ENCODE measurements around the gene RRAS2. TPM values are rescaled to one million over a fixed set of nuclear protein-coding genes. Genes with fewer than 3 reads are reported as not detected.
"Not testable (repeated sequence)": the region's sequence is repeated elsewhere in the genome, so short reads cannot be mapped to it uniquely, and the experiment has no call there.

The RRAS2 gene
- total RNA-seq, 1 donor from 2014 or later = 36.6 TPM

DNA sequence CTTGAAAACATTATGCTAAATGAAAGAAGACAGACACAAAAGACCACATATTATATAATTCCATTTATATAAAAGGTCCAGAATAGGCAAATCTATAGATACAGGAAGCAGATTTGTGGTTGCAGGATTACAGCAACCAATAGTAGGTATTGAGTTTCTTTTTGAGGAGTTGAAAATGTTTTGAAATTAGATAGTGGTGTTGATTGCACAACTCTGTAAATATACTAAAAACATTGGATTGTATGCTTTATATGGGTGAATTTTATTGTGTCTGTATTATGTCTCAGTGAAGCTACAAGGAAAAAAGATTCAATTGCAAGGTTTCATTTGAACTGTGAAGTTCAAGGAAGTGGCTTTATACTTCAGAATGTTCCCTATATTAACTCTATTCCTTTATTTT is 3.0 kb upstream of the RRAS2 start:
- H3K27ac Mint-ChIP-seq (ENCODE audit: unreplicated experiment) = no peak overlapping the region
- no peaks in the 10 kb centered on the region for H3K36me3 Mint-ChIP-seq (ENCODE audit: low read depth)
- peaks cover 17% of the 10 kb centered on the region for H3K4me1 Mint-ChIP-seq
- TF ChIP-seq, protein P1, sequence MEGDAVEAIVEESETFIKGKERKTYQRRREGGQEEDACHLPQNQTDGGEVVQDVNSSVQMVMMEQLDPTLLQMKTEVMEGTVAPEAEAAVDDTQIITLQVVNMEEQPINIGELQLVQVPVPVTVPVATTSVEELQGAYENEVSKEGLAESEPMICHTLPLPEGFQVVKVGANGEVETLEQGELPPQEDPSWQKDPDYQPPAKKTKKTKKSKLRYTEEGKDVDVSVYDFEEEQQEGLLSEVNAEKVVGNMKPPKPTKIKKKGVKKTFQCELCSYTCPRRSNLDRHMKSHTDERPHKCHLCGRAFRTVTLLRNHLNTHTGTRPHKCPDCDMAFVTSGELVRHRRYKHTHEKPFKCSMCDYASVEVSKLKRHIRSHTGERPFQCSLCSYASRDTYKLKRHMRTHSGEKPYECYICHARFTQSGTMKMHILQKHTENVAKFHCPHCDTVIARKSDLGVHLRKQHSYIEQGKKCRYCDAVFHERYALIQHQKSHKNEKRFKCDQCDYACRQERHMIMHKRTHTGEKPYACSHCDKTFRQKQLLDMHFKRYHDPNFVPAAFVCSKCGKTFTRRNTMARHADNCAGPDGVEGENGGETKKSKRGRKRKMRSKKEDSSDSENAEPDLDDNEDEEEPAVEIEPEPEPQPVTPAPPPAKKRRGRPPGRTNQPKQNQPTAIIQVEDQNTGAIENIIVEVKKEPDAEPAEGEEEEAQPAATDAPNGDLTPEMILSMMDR (conservative IDR thresholded peaks at IDR 0.05) = no peak
- H3K9me3 Mint-ChIP-seq = no peaks in the 10 kb centered on the region
- H3K27me3 Mint-ChIP-seq (ENCODE audit: low read depth) = peaks cover 12% of the 10 kb centered on the region
- no peak overlapping the region for H3K4me3 Mint-ChIP-seq
- no peak for DNase-seq (ENCODE audit: low read depth, low spot score)

DNA sequence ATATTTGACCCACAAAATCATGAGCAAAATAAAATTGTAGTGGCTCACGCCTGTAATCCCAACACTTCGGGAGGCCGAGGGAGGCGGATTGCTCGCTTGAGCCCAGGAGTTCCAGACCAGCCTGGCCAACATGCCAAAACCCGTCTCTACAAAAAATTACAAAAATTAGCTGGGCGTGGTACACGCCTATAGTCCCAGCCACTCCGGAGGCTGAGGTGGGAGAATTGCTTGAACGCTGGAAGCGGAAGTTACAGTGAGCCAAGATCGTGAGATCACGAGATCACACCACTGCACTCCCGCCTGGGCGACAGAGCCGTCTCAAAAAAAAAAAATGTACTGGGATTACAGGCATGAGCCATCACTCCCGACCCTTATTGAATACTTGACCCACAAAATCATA is 2.0 kb upstream of the RRAS2 start:
- Mint-ChIP-seq H3K4me1 (peaks cover 22% of the 10 kb centered on the region), H3K36me3 (ENCODE audit: low read depth) (no peaks in the 10 kb centered on the region), H3K9me3 (no peaks in the 10 kb centered on the region), H3K27me3 (ENCODE audit: low read depth) (peaks cover 12% of the 10 kb centered on the region), H3K4me3 (peak overlapping the region; percentile 73), H3K27ac (ENCODE audit: unreplicated experiment) (no peak overlapping the region)
- TF ChIP-seq, protein P1 (conservative IDR thresholded peaks at IDR 0.05) = no peak
- no peak for DNase-seq (ENCODE audit: low read depth, low spot score)

DNA sequence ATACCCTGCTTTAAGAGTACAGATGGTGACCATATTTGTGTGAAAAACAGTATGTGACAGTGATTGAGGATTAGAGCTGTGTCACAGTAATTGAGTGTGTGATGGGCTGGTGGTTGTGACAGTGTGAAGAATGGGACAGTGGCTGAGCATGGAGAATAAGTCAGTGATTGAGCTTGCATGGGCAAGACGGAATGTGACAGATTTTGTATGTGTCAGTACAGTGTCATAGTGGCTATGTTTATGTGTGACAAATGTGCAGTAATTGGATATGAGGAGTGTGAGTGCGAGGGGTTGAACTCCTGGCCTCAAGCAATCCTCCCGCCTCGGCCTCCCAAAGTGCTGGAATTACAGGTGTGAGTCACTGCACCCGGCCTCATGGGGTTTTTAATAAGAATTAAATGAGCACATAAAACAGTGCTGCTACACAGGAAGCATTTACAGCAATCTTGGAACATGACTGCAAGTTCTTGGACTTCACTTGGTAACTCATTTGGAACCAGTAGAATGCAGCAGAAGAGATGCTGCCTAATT is 583 bp upstream of the RRAS2 start:
- TF ChIP-seq, protein P1 (conservative IDR thresholded peaks at IDR 0.05) = no peak
- Mint-ChIP-seq H3K27ac (ENCODE audit: unreplicated experiment) (no peak overlapping the region), H3K4me1 (peaks cover 22% of the 10 kb centered on the region), H3K4me3 (peak overlapping the region; percentile 83), H3K9me3 (no peaks in the 10 kb centered on the region), H3K27me3 (ENCODE audit: low read depth) (peaks cover 12% of the 10 kb centered on the region), H3K36me3 (ENCODE audit: low read depth) (no peaks in the 10 kb centered on the region)
- no peak for DNase-seq (ENCODE audit: low read depth, low spot score)

DNA sequence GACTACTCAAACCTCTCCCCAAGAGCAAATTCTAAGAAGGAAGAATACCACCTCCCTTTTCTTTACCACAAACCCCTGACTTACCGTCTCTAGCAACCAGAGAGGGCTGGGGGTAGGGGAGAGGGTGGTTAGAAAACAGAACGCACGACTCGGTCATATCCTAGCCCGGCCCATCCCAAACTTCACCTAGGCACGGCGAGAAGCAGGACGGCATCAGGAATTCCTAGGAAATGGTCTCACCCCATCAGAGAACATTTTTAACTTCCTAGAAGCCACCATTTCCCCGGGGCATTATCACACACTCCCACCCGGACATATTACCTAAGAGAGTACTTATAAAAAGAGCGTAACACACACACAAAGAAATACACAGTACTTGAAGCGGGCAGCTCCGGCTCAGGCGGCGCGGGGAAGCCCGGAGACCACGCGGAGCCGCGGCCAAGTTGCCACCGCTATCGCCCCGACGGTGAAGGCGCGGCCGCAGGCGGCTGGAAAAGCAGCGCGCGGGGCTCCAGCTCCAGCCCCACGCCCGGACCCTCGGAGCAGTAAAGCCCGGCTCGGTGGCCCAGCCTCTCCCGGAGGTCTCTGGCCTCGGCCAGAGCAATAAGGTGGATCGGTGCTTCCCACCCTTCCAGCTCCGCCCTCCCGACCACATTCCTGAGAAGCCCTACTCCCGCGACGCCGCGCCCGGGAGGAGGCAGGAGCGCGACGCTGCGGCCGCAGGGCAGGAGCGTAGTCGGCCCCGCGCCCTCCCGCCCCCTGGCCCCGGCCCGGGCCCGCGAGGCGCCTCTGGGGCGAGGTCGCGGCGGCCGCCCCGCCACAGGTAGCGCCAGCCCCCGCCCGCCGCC is 878 bp downstream of the RRAS2 start:
- DNase-seq (ENCODE audit: low read depth, low spot score) = peak; percentile 40
- H3K4me1 Mint-ChIP-seq = peaks cover 26% of the 10 kb centered on the region
- TF ChIP-seq, protein P1 (conservative IDR thresholded peaks at IDR 0.05) = no peak
- H3K36me3 Mint-ChIP-seq (ENCODE audit: low read depth) = no peaks in the 10 kb centered on the region
- H3K27ac Mint-ChIP-seq (ENCODE audit: unreplicated experiment) = peak overlapping the region; percentile 96
- H3K9me3 Mint-ChIP-seq = no peaks in the 10 kb centered on the region
- H3K27me3 Mint-ChIP-seq (ENCODE audit: low read depth) = peaks cover 12% of the 10 kb centered on the region
- peak overlapping the region; percentile 96 for H3K4me3 Mint-ChIP-seq

DNA sequence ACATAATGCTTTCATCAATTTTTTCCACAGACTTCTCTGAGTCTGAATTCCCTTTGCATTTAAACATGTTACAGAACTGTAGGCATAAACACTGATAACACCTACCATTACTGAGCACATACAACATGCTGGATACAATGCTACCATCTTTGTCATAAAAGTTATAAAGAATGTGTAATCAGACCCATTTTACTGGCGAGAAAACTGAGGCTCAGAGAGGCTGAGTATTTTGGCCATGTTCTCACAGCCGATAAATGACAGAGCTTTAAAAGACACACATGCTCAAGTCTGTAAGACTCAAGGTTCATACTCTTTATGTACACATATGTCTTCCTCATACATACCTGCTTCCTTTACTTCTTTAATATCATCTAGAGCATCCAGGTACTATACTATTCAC is 2.6 kb downstream of the RRAS2 start:
- Mint-ChIP-seq H3K36me3 (ENCODE audit: low read depth) (no peaks in the 10 kb centered on the region), H3K27ac (ENCODE audit: unreplicated experiment) (no peak overlapping the region), H3K4me3 (peak overlapping the region; percentile 82), H3K9me3 (no peaks in the 10 kb centered on the region), H3K4me1 (peaks cover 26% of the 10 kb centered on the region), H3K27me3 (ENCODE audit: low read depth) (peaks cover 8% of the 10 kb centered on the region)
- no peak for DNase-seq (ENCODE audit: low read depth, low spot score)
- TF ChIP-seq, protein P1 (conservative IDR thresholded peaks at IDR 0.05) = no peak

DNA sequence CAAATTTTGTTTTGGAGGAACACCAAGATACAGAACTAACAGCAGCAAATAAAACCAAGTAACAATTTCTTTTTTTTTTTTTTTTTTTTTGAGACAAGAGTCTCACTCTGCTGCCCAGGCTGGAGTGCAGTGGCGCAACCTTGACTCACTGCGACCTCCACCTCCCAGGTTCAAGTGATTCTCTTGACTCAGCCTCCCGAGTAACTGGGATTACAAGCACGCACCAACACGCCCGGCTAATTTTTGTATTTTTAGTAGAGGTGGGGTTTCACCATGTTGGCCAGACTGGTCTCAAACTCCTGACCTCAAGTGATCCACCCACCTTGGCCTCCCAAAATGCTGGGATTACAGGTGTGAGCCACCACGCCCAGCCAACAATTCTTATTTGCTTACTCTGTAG is 4.4 kb downstream of the RRAS2 start:
- not testable (repeated sequence) for H3K27me3 Mint-ChIP-seq (ENCODE audit: low read depth); DNase-seq (ENCODE audit: low read depth, low spot score); H3K36me3 Mint-ChIP-seq (ENCODE audit: low read depth); H3K27ac Mint-ChIP-seq (ENCODE audit: unreplicated experiment); H3K9me3 Mint-ChIP-seq
- Mint-ChIP-seq H3K4me3 (peak overlapping the region; percentile 36), H3K4me1 (peaks cover 35% of the 10 kb centered on the region)

All from neural crest cell (in vitro differentiated cells).